Kidney glomerular epithelial cell (primary cell): ENCODE data around the gene MSGN1.
A peak's percentile ranks its signal among the peaks of the same experiment; 100 is the strongest.

ENCODE experiments used
- DNase-seq: peaks from one replicate; lab custom pipeline; 2025; lab: John Stamatoyannopoulos, UW

MSGN1 gene

GRCh38 chr2:17849275-17849674, 33.0 kb downstream of the MSGN1 start:
- no peak for DNase-seq

GRCh38 chr2:17850151-17850550, 33.9 kb downstream of the MSGN1 start:
- no peak for DNase-seq

GRCh38 chr2:17851731-17852585, 35.7 kb downstream of the MSGN1 start:
- DNase-seq = peak; percentile 45

GRCh38 chr2:17853799-17854198, 37.5 kb downstream of the MSGN1 start:
- DNase-seq = no peak

- DNase-seq = no peak
These were observed 40.8 kb downstream of the MSGN1 start for GRCh38 chr2:17857021-17857420.

- DNase-seq = peak; percentile 78
These were observed 41.8 kb downstream of the MSGN1 start for GRCh38 chr2:17858064-17858463.

- DNase-seq = peak; percentile 11
These were observed 47.3 kb downstream of the MSGN1 start for GRCh38 chr2:17863539-17863938.

- DNase-seq = no peak
These were observed 48.4 kb downstream of the MSGN1 start for GRCh38 chr2:17864676-17865075.

GRCh38 chr2:17867133-17867532, 50.9 kb downstream of the MSGN1 start:
- DNase-seq = no peak
